Psoas muscle (tissue), 8 donors: ENCODE measurements around the gene GNPTG. TPM values are rescaled to one million over a fixed set of nuclear protein-coding genes. Genes with fewer than 3 reads are reported as not detected.

Experiments used
- ATAC-seq, 4 donors: fragments of 200-7000 bp; cut with Tn5 transposase; one replicate each; pipeline ENCODE4 v1.9.1; 2020; ENCODE audit warnings: moderate library complexity in 3 of 4, mild to moderate bottlenecking in 2 of 4
- DNase-seq, 2 donors: peaks; one replicate each; pipeline ENCODE4 v3.0.0-alpha.2; 2020
- H3K27ac ChIP-seq: fragments of 200-600 bp; one replicate; pipeline ENCODE4 v1.8.0; 2022
- H3K27me3 ChIP-seq, 3 donors: fragments of 200-600 bp in 1 of 3; one replicate each; pipeline versions ENCODE4 v1.6.1 to v1.8.0; 2013 to 2022; ENCODE audit warnings: low read length in 2 of 3, mild to moderate bottlenecking in 2 of 3, moderate library complexity in 1 of 3; ENCODE audit not compliant: insufficient read depth in 3 of 3
- H3K36me3 ChIP-seq, 2 donors: fragments of 200-600 bp in 1 of 2; one replicate each; pipeline versions ENCODE4 v1.6.1 to v1.8.0; 2013 to 2022; ENCODE audit warnings: low read depth in 1 of 2, mild to moderate bottlenecking in 1 of 2, moderate library complexity in 1 of 2; ENCODE audit not compliant: insufficient read depth in 1 of 2
- H3K4me1 ChIP-seq: fragments of 200-600 bp; one replicate; pipeline ENCODE4 v1.8.0; 2022
- H3K4me3 ChIP-seq: fragments of 200-600 bp; one replicate; pipeline ENCODE4 v1.8.0; 2022; ENCODE audit warnings: mild to moderate bottlenecking
- H3K9me3 ChIP-seq: fragments of 200-600 bp; one replicate; pipeline ENCODE4 v1.8.0; 2022
- WGBS, 3 donors: extraction: QIAGEN DNeasy Blood & Tissue Kit; methylation state at CpG; one replicate each; pipeline versions ENCODE4 v1.1.6 to v1.1.7; 2013; 5-methylcytosine and 5-hydroxymethylcytosine counted together
- intact Hi-C, 2 donors: fragments of 100-400 bp; cut with DNase I; formaldehyde crosslinking; loops; one replicate each; pipeline versions ENCODE4 v1.11.0 to v1.14.2; 2022
- polyA plus RNA-seq, 3 donors: library from polyadenylated mRNA; stranded (reverse); fragments of 200-250 nt; gene quantifications; one replicate each; pipeline ENCODE4 v1.2.3, GENCODE V29; 2013
- total RNA-seq, 4 donors: library from RNA; stranded (reverse); fragmentation: NEBNext Ultra II Directional in 2 of 4; extraction: Animal tissue kit (Norgen Biotek cat#: 25700) in 2 of 4; gene quantifications; one replicate each; pipeline versions ENCODE4 v1.2.1 to v1.2.4, GENCODE V29; 2021 to 2023
- TF ChIP-seq, protein P1 (sequence below): fragments of 200-600 bp; IDR thresholded peaks from one replicate; pipeline ENCODE4 v1.8.0; 2022; ENCODE audit warnings: antibody characterized with exemption
- donor health status: healthy with polysubstance abuse.
- donor health status: DM: no; HTN: no; CAD: no; lungs with moderate emphysema.
- donor health status: Bipolar disorder and iron deficiency.
- donor health status: healthy.
- donor health status: DM: yes; HTN: yes; CAD: no.
- donor health status: DM: no; HTN: no; CAD: no.
- donor health status: DM: no; HTN: no; CAD: no.
- donor health status: DM: yes; HTN: yes; CAD: no.

GNPTG gene
- total and polyA plus RNA-seq, 7 donors = 27.9 to 36.6 (median 30.7) TPM

DNA sequence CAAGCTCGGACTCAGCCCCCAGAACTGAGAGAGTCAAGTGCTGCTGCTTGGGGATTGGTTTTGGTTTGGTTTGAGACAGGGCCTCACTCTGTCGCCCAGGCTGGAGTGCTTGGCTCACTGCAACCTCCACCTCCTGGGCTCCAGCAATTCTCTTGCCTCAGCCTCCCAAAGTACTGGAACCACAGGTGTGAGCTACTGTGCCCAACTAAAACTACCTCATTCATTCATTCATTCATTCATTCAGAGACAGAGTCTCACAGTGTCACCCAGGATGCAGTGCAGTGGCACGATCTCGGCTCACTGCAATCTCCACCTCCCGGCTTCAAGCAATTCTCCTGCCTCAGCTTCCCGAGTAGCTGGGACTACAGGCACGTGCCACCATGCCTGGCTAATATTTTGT, 38.0 kb downstream of the GNPTG start:
- Histone ChIP-seq H3K4me3 (no peak overlapping the region), H3K27ac (no peak overlapping the region), H3K4me1 (no peaks in the 10 kb centered on the region), H3K27me3 (no peaks in the 10 kb centered on the region), H3K9me3 (no peaks in the 10 kb centered on the region), H3K36me3 (peaks cover 0 to 60% of the 10 kb centered on the region in 2 donors)
- intact Hi-C loops = no loop called here
- DNase-seq = no peak
- ATAC-seq = no peak
- TF ChIP-seq, protein P1, sequence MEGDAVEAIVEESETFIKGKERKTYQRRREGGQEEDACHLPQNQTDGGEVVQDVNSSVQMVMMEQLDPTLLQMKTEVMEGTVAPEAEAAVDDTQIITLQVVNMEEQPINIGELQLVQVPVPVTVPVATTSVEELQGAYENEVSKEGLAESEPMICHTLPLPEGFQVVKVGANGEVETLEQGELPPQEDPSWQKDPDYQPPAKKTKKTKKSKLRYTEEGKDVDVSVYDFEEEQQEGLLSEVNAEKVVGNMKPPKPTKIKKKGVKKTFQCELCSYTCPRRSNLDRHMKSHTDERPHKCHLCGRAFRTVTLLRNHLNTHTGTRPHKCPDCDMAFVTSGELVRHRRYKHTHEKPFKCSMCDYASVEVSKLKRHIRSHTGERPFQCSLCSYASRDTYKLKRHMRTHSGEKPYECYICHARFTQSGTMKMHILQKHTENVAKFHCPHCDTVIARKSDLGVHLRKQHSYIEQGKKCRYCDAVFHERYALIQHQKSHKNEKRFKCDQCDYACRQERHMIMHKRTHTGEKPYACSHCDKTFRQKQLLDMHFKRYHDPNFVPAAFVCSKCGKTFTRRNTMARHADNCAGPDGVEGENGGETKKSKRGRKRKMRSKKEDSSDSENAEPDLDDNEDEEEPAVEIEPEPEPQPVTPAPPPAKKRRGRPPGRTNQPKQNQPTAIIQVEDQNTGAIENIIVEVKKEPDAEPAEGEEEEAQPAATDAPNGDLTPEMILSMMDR = no peak
- 86 to 94% (median 89%) methylated on average over 7 of the region's 7 CpGs for WGBS, 3 donors

DNA sequence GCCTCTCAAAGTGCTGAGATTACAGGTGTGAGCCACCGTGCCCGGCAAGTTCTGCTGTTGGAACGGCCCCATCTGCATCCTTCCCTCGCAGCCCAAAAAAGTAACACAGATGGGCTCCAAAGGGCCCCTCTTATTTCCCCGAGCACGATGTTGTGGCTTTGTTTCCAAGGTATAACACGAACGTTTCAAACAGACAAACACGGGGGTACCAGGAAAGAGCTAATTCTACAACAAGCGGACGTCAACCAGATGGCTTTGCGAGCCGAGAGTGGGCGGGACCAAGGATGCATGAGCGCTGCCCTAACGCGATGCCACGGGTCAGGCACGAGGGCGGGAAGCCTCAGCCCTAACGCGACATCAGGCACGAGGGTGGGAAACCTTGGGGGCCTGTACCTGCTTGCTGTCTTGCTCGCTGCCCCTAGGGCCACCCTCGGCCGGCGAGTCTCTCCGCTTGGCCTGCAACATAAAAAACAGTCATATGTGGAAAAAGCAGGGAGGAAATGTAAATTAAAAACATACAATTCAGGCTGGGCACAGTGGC, 38.6 kb downstream of the GNPTG start:
- DNase-seq (no peak), ATAC-seq (no peak)
- intact Hi-C loops = no loop called here
- H3K4me3 ChIP-seq = no peak overlapping the region
- peaks cover 0 to 56% of the 10 kb centered on the region in 2 donors for H3K36me3 ChIP-seq
- WGBS, 3 donors = 81 to 84% (median 82%) methylated on average over 28 of the region's 28 CpGs
- no peaks in the 10 kb centered on the region for H3K9me3 ChIP-seq
- TF ChIP-seq, protein P1 = no peak
- no peaks in the 10 kb centered on the region for H3K4me1 ChIP-seq
- H3K27ac ChIP-seq = no peak overlapping the region
- H3K27me3 ChIP-seq = no peaks in the 10 kb centered on the region

DNA sequence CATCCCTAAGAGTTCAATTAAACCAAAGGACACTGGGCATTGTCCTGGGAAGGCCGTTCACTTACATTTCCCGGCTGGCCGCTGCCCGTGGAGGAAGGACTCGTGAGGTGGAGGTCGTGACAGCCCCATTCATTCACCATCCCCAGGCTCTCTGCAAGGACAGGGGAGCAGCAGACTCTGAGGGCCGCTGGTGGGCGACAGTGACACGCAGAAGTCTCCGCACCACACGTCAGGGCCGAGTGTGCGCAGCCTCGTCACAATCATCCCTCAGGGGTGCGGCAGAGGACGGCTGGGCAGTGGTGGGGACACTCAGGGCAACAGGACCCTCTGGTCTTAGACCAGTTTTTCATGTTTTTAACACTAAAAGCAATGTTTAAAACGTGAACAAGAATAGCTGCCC, 41.1 kb downstream of the GNPTG start:
- H3K4me1 ChIP-seq = no peaks in the 10 kb centered on the region
- H3K9me3 ChIP-seq = no peaks in the 10 kb centered on the region
- intact Hi-C loops = no loop called here
- 90 to 95% (median 93%) methylated on average over 17 of the region's 17 CpGs for WGBS, 3 donors
- no peak overlapping the region for H3K4me3 ChIP-seq
- ATAC-seq = no peak
- H3K36me3 ChIP-seq = peaks cover 0 to 70% of the 10 kb centered on the region in 2 donors
- H3K27ac ChIP-seq = no peak overlapping the region
- no peaks in the 10 kb centered on the region for H3K27me3 ChIP-seq
- DNase-seq = no peak
- TF ChIP-seq, protein P1 = no peak

DNA sequence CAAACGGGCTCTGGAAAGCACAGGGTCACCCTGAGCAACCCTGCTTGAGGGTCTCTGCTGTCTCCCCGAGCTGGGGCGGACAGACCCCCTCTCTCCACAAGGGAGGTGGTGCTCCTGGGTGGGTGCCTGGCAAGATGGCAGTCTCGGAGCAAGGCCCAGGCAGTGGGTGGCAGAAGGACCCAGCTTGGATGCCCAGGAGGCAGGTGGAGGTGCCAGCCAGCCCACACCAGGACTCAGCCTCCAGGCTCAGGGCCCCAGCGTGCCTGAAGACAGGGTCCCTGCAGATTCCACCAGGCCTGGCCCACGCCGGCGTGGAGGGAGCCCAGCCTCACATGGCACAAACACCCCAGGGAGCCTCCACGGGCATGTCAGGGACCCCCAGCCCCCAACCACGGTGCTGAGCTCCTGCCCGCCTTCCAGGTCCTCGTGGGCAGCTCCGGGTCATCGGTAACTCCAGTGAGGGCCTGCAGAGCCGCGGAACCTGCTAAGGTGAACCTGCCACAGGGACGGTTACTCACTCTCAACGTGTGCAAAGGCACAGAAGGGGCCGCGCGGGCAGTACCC, 42.0 kb downstream of the GNPTG start:
- TF ChIP-seq, protein P1 = no peak
- ATAC-seq (no peak), DNase-seq (no peak)
- H3K36me3 ChIP-seq = peaks cover 0 to 74% of the 10 kb centered on the region in 2 donors
- H3K4me1 ChIP-seq = no peaks in the 10 kb centered on the region
- H3K27me3 ChIP-seq = no peaks in the 10 kb centered on the region
- H3K27ac ChIP-seq = no peak overlapping the region
- no peak overlapping the region for H3K4me3 ChIP-seq
- WGBS, 3 donors = 92 to 95% (median 93%) methylated on average over 21 of the region's 21 CpGs
- intact Hi-C loops = no loop called here
- H3K9me3 ChIP-seq = no peaks in the 10 kb centered on the region
